ENCODE results near the gene HHLA2.
"Not testable (repeated sequence)": the region's sequence is repeated elsewhere in the genome, so short reads cannot be mapped to it uniquely, and the experiment has no call there.

The HHLA2 gene

DNA sequence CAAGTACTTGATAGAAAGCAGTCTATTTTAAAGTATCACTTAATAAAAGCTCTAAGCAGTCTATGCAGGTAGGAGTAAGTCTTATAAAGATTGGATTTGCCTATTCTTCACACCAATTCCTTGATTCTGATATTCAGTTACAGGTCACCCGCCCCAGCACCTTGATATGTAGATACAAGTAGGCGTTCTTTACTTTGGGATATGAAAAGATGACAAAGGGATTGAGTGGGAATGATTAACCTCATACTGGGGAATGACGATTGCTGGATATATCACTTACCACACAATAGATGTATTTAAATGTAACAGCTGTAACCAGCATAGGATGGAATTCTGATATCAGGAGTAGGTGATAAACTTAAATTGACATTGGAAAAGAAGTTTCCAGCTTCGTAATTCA, 47.1 kb downstream of the HHLA2 start:
- no peak for DNase-seq

DNA sequence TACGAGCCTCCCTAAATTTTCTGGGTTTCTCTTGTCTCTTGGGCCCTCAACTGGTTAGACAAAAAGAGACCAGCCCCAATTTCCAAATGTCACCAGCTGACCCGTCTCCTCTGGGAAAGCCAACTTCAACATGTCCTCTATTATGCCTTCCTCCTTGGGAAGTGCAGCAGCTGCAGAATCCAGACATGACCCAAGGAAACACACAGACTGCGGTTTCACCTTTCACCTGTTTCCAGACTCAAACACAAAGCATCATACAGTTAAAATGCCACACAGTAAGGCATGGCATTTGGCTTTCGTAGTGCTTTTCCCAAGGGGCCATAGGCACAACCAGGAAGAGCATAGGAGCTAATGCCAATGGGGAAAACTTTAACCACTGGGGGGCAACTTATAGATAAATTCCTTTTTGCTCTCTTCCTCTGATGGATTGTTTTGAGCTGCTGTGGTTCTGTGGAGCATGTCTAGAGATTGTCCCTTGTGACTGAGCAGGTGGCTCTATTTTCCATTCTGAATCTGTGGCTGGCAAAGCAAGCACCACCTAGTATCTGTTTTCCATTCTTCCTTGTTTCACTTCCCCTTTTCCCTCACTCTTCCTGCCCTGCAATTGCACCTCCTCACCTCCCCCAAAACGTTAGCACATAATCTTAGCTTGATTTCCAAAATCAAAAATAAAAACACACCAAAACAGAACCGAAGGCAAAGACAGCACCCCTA, 49.3 kb downstream of the HHLA2 start:
- no peak for DNase-seq

DNA sequence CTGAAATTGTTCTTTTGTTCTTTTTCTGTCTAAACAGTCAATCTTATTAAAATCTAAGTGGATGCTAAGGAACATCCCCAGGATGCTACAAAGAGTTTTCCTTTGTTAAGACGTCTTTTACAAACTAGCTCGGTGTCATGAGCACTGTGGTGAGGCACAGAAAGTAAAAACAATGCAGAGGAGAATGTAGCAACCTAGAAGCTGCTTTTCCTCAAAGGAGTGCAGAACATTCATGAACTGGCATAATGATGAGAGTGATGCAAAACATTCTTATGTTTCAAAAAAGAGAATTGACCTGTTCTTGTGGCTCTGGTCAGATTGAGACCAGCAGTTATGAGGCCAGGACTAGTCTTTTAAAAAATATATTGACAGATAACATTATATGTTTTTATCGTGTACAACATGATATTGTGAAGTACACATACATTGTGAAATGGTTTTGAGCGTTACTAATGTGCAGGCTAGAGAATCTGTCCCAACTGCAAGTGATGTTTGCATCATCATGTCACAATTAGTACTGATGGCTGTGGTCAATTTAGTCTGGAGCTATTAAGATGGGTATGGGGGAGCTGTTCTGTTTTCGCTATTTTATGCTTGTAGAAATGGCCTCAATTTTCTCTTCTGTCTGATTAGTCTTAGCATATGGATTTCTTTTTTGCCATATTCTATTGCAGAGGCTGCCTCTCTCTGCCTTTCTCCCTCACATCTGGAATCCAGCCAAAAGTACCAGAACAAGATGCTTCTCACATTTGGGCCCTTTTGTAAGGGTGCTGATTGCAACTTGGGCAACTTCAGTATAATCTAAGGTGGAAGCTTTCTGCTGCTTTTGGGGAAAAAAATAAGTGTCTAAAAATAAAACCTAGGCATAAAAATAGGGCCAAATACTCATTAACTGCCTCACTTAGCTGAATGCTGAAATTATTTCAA, 50.2 kb downstream of the HHLA2 start:
- DNase-seq, result no peak

DNA sequence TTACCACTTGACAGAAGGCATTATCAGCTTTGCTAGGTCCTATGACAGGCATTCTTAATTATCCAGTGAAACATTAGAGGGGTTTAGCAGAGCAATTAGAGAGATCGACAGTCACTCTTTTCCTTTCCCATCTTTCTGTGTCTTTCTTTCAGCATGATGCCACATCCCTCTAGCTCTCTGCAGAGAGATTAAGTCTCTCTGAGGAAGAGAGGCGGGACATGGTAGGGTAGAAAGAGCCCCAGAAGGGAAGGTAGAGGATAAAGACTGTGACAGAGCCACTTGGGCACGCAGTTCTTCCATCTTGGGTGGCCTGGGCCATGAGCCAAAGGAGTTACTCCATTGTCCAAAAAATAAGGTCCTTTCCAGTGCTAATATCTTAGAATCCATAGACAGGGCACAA, 55.8 kb downstream of the HHLA2 start:
- no peak for DNase-seq

DNA sequence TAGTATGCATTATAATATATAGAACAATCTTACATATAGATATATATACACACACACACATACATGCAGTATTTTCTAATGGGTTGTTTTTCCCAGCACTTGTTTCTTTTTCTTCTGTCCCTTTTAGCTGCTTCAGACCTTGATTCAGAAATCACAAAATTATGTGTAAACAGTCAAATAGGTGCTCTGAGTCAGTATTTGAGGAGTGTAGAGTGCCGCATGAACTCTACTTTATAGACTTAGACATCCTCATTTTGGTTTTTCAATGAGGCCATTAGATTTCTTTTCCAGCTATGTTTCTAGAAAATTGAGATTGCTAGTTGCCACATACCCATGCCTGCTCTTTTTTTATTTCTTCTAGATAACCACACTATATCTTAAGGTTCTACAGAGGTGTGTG, 58.2 kb downstream of the HHLA2 start:
- DNase-seq, result no peak

DNA sequence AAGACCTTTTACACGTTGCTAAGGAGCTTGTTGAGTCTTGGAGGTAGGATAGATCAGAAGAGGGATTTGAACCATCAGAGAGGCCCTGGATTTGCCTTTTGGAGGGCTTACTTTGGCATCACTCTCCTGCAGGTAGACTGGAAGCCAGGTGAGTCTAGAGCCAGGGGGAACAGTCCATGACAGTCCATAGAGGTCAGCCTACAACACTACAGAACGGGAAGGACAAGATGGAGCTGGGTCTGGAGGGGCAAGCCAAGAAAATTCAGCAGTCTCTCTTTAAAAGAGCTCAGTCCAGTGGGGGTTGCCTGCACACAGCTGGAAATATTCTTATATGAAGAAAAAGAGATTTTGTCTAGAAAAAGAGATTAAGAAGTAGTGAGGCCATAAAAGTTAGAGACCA, 60.7 kb downstream of the HHLA2 start:
- no peak for DNase-seq

DNA sequence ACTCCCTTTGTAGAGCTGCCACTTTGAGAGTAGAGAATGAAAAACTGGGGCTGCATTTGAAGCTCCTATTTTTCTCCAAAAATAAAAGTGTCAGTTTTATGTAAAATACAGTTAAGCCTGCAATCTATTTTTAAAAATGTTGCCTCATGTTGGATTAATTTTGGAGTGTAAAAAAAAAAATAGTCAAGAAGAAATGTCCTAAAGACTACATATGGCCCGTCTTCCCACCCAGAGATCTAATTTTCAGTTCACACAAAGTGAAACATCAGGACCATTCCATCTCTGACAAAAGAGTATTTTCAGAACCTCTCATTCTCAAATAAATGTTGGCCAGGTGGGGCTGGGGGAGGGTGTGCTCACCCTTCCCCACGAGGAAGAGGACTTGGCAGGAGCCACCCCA, 62.7 kb downstream of the HHLA2 start:
- no peak for DNase-seq

DNA sequence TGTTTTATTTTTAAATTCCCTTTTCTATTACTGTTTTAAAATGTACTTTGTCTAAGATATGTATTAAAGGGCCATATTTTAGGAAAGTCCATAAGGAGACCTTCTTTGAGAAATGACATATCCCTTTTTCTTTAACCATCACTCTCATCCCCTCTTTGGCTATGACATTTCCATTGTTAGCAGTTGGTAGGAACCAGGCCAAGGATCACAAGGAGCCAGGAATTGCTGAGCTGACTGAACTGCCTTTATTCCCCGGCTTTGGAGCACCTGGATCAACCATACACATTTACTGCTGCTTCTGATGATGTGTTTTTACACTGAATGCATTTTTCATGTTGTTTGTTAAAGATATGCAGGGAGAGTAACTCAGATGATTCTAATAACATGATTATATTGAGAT, 79.7 kb downstream of the HHLA2 start:
- DNase-seq, result no peak

DNA sequence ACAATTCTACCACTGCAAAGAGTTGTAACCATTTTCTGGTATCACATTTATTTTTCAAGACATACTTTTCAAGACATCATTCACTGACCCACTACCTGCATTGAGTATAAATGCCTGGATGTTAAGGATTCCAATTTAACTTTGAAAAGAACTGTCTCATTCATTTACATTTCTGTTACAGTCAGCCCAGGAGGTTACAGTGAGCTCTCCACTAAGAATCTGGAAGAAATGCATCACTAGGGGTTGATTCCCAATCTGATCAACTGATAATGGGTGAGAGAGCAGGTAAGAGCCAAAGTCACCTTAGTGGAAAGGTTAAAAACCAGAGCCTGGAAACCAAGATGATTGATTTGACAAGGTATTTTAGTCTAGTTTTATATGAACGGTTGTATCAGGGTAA, 81.0 kb downstream of the HHLA2 start:
- DNase-seq, result no peak

DNA sequence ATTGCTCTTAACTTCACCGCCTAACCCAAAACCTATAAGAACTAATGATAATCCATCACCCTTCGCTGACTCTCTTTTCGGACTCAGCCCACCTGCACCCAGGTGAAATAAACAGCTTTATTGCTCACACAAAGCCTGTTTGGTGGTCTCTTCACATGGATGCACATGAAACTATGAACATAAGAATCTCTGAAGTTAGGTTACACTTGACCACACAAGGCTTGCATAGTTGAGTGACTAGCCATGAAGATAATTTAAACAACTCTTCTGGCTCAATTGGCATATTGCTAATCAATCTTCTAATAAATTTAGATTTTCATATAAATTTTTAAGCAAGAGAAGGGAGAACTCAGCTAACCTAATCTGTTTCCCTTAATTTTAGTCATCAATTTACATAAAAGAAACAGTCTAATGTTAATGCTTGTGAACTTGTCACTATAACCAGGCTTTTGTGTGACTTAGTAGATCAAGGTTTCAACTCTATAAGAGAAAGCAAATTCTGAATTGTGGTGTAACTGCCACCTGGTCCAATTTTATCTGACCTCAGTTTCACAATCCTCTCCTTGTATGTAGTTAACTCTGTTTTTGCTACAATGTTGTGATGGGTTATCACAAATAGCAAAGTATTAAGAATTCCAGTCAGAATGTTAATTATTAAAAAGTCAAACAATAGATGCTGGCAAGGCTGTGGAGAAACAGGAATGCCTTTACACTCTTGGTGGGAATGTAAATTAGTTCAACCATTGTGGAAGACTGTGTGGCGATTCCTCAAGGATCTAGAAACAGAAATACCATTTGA, 82.0 kb downstream of the HHLA2 start:
- DNase-seq, result no peak

DNA sequence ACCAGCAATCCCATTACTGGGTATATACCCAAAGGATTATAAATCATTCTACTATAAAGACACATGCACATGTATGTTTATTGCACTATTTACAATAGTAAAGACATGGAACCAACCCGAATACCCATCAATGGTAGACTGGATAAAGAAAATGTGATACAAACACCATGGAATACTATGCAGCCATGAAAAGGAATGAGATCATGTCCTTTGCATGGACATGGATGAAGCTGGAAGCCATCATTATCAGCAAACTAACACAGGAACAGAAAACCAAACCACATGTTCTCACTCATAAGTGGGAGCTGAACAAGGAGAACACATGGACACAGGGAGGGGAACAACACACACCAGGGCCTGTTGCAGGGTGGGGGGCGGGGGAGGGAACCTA, 82.6 kb downstream of the HHLA2 start:
- not testable (repeated sequence) for DNase-seq

DNA sequence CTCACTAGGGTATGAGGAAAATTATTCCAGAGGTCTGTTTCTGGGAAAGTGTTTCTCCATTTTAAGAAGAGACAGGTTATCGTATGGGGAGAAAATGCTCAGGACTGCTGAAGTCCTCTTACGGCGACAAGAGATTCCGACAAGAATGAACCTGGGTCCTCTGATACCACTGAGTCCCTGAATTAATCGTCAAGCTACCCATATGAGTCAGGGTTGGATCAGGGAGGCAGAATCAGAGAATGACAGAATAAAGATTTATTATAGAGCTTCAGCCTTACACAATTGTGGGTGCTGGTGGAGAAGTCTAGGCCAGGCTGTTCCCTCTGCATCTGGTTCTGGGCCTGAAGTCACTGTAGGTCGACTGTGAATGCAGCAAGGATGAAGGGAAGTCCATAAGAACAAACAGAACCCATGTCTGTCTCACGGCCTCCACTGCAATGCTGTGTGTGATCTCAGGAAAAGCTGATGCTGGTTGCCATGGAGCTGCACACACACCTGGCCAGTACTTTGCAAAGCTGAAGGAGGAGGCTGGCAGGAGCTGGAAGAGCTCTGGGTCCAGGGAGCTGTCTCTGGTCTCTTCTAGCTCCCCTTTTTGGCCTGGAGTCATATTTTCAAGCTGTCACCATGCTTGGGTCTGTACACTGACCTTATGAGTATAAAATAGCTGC, 83.9 kb downstream of the HHLA2 start:
- no peak for DNase-seq

DNA sequence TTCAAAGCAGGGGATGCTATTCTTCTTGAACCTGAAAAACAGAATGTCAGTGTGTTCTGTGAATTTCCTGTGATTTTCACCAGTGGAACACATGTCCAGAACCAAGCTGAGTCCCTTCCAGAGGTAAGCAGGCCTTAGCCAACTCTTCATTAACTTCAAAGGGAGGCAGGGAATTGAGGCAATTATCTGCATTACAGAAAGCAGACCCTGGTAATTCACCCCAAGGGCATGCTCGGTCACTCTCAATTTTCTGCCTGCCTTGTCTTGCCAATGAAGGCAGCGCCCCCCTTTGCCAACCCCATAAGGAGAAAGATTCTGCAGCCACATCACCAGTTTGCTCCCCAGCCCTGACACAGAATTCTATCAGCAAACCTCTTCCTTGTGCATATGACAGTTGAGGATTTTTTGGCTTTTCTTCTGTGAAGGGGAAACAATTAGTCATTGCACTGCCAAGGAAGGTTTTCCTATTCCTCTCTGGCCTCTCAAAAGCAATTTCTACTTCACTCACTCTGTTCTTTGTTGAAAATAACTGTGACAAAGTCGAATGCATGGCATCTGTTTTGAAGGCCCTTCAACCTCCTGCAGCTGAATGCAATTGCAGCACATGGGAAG, 85.3 kb downstream of the HHLA2 start:
- DNase-seq, result no peak

DNA sequence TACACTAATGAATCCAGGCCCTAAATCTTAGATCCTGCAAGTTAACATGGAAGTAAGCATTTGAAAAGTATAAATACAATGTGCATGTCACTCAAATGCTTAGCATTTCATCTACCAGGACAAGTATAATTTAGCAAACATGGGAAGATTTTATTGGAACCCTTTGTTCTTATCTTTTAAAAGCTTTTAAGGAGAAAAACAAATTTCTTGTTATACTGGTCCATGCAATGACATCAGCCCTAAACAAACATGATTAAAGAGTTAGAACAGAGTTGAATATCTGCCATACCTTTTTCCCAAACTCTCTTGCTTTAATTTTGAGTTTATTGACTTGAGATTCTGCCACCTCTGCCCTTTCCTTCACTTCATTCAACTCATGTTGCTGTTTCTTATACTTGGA, 87.0 kb downstream of the HHLA2 start:
- DNase-seq, result no peak

DNA sequence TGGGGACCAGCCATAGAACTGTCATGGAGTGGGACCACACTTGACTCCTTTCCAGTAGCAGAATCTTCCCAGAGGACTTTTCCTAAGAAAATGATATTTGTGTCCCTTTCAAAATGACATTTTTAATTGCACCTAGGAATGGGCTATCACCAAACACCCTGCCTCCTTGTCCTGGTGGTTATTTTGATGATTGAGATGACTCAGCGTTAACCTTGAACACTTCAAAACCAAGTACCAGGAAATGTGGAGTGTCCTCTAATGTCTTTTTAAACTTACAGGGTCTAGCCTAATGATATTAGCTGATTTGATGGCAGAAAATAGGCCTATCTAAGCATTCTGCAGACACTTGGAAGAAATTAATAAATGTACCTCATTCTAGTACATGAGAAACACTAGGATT, 90.7 kb downstream of the HHLA2 start:
- no peak for DNase-seq

DNA sequence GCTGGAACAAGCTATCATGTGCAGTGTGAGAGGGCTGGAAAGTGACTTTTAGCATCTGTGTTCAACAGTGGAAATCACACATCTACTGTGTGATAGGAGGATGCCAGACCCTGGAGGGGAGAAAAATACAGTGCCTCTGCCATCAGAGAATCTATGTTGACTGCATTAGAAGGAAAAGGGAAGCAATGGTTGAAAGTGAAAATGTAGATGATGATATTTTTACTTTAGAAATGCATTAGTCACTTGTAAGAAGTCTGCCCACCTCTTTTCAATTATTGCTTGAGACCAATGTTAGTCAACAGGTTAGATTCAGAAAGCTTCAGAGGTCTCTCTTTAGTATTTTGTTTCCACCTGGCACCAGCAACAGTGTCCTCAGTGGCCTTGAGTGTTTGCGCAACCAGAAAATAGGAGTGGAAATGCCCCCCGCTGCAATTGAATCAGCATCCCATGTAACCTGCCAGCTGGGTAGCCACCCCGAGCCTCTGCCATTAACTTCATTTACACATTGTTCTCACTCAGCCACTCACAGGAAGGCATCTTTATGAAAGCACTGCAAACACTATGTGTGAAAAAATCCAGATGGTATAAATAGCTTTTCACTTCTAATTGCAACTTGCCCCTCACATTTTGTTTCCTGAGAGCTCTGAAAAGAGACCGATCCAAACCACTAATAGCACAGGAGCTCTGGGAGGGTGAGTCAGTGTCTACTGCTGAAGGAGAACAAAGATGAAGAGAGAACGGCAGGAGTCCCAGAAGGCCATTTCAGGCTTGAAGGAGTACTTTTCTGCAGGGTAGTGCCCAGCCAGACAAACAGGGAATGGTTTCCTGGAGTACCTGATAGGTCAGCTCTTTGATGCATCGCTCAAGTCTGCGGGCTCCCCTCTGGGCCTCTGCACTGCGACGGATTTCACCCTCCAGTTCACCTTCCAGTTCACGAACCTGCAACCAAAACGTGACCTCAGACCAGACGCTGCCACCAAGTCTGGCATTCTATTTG, 92.1 kb downstream of the HHLA2 start:
- peak; percentile 19 for DNase-seq

DNA sequence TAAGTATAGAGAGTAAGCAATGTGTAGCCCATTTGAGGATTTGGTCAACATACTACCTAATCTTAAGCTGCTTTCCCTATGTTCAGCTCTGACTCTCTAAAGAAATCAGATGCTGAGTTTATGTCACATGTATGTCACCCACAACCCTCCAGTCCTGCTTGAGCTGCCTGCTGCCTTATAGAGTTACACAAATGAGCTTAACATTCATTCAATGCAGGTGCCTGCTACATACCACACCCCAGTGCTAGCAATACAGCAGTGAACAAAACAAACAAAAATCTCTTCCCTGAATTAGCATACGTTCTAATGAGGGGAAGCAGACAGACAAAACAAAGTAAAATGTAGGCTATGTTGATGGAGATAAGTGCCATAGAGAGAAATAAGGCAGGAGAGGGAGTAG, 93.0 kb downstream of the HHLA2 start:
- DNase-seq, result no peak

DNA sequence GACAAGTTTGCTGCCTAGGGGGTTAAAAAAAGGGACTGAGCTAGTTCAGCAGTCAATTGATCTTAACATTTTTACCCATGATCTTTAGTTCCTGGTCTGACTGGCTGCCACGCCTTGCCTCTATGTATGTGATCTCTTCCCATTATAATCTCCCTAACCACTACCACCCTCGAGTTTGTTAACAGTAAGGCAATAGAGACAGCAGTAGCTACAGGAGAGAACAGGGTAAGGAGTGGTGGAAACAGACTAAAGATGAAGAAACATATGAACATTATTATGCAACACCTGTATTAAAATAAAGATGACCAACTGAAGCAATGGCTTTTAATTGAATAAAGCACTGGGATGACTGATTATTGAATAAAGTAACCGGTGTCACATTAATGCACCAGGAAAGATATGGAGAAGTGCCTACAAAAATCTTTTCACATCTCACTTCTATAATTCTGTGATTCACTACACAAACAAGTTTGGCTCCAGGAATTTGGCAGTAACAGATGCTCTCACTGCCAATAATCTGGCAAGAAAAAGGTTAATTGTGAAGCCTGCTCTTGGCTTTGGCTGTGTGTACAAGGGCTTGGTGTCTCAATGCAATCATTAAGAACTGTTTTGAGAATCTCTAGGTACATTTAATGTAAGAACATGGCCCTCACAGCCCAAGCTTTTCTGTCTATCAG, 95.7 kb downstream of the HHLA2 start:
- no peak for DNase-seq

DNA sequence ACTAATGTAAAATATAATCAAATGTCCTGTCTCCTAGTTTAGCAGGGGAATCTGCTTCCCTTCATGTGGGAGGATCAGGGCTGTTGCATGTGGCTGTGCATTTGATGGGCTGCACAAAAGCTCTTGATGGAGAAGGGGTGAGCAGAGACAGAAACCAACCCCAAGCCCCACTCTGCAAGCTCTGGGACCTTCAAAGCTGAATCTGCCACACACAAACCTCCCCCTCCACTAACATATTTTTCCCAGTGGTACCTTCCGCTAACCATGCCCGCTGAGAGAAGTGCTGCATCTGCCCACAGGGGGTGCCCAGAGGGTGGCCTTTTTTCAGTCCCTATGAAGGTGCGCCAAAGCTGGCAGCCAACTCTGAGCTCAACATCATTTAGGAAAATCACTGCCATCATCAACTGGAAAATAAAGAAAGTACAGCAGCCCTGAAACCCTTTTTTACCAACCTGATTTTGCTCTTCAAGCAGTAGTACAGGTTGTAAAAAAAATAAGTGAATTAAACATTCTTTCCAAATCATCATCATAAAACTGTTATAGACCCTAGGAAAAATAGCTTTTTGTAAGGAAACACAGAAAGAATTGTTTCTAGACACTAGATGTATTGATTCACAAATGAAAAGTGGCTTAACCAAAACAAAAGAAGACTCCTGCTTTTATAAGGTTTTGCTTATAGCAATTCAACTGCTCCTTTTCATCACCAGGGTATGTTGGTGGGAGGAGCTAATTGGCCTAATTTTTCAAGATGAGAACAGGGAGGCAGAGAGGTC, 97.0 kb downstream of the HHLA2 start:
- DNase-seq, result no peak

DNA sequence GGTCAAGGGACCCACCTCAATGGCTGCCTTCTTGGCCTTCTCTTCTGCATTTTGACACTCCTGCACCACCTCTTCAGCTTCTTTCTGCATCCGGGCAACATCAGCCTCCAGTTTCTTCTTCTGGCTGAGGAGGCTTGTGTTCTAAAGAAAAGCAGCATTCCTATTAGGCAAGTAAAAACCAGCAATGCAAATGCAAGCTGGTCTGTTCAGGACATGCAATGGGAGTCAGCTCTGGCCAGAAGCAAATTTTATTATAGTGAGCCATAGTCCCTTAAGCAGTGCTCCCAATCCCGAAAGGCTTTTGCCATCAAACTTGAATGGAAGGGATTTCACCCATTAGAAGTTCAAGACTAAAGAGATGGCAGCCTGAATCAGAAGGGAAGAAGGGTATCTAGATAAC, 97.7 kb downstream of the HHLA2 start:
- no peak for DNase-seq
